GM12891 (cell line): Measurements from ENCODE around the gene ZNF285.

Experiments
- POLR2A ChIP-seq: IDR thresholded peaks from 2 replicates; pipeline ENCODE4 v1.6.1; 2011; ENCODE audit warnings: low read depth, low read length, control low read depth
- POLR2AphosphoS5 ChIP-seq: IDR thresholded peaks from 2 replicates; pipeline ENCODE4 v1.6.1; 2011; ENCODE audit warnings: low read depth, low read length, control low read depth
- POU2F2 ChIP-seq: IDR thresholded peaks from 2 replicates; pipeline ENCODE4 v1.6.1; 2011; ENCODE audit warnings: low read depth, mild to moderate bottlenecking, control low read depth, low read length, moderate library complexity
- SPI1 ChIP-seq: IDR thresholded peaks from 2 replicates; pipeline ENCODE4 v1.6.1; 2011; ENCODE audit warnings: low read depth, low read length, control low read depth
- TAF1 ChIP-seq: IDR thresholded peaks from 2 replicates; pipeline ENCODE4 v1.6.1; 2011; ENCODE audit warnings: low read depth, low read length, control low read depth

- no peak for TF ChIP-seq TAF1
- TF ChIP-seq POLR2AphosphoS5: no peak
- no peak for TF ChIP-seq POLR2A
- TF ChIP-seq SPI1: no peak
- no peak for TF ChIP-seq POU2F2
These were observed 34.4 kb downstream of the ZNF285 start for GRCh38 chr19:44367024-44367423.
